Fibroblast of skin of back (primary cell): ENCODE data around the gene PMPCA.

ENCODE experiments used
- DNase-seq: peaks from one replicate; pipeline ENCODE4 v3.0.0-alpha.2; 2013

Gene PMPCA

GRCh38 chr9:136437839-136438547 lies 27.5 kb downstream of the PMPCA start:
- no peak for DNase-seq

DNA sequence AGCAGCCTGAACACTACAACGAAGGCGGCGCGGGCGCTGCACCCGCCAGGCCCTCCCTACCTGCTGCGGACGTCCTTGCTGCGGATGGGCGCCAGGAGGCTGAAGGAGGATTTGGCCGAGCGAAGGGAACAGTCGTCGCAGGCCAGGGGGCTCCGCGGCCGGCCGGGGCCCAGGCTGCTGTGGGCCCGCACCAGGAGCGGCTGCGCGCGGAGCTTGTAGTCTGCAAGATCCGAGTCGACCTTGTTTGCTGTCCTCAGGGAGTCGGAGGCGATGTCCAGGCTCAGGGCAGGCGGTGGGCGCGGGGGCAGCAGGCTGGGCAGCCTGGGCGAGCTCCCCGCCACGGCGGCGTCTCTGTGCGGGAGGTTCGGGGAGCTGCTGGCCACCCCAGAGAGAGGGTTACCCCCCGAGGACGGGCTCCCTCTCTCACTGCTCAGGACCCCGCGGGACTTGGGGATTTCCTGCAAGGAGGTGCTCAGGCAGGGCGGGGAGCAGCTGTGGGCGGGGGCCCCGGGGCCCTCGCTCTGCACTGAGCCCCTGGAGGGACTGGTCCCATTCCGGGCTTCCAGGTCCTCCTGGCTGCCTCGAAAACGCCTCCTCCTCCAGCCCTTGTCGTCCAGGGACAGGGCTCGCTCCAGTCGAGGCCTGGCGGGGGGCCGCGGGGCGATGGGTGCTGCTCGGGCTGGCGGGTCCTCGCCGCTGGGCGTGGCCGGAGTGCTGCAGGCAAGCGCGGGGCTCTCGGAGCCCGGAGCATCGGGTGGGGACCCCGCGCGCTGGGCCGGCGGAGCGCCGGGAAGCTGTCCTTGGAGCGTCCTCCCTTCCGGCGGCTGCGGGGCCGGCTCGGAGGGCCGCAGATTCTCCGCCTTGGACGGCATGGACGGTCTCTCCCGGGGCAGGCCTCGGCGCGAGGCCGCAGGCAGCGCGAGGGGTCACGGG lies 28.4 kb downstream of the PMPCA start:
- peak; percentile 18 for DNase-seq

DNA sequence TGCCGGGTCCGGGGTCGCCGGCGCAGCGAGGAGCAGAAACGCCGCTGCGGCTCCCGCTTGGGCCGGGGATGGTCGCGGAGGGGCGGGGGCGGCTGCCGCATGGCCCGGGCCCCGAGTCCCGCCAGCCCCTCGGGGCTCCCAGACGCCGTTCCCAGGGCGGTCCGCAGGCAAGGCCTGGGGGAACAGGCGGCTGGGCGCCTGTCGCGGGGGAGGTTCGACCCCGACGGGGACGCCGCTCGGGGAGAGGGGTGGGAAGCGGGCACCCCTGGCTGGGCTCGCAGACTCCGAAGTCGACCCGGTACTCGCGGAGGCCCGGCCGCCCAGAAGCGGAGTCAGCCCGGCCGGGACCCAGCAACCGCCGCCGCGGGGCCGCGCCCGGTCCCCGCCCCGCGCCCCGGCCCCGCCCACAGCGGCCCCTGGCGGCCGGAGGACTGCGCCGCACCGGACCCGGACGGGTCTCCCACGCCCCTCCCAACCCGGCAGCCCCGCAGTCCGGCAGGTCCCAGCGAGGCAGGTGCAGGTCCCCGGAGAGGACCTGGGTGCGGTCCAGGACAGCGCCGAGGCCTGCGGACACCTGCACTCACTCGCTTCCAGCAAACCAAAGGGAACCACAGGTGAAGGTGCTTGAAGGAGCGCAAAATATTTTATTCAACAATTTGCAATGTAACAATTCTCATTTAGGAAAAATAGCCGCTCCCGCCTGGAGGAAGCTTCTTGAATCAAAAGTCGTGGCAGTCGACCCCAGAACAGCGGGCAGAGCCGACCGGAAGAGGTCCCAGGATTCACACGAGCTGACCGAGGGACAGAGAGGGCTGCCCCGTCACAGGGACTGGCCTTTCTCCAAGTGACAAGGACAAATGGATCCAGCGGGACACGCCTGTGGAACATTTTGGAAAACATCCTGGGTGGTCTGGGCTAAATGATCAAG lies 29.3 kb downstream of the PMPCA start, which contains the start of gene INPP5E:
TSS of gene INPP5E (minus strand) at position 365 of the 928 bp plus-strand sequence. CDS start 426 bp downstream, outside the sequence.
- peak; percentile 71 for DNase-seq

DNA sequence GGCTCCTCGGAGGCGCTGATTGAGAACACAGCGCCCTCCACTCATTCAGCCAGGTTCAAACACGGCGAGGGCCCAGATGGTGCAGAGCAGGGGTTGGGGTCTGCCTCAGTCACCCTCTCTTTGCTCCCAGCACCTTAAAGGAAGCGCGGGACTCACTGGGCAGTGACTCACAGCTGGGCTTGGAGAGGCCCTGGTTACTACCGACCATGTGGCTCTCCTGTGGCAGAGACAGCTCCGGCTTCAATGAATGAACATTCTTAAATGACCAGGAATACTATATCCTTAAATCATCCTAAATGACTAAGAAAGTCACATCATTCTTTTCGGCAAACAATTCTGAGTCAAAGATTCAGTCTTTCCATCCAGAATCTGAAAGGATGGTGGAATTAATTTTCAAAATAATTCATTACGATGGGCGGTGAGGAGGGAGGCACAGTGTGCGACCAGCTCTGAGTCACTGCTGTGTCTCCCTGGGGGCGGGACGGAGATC lies 30.8 kb downstream of the PMPCA start:
- no peak for DNase-seq

DNA sequence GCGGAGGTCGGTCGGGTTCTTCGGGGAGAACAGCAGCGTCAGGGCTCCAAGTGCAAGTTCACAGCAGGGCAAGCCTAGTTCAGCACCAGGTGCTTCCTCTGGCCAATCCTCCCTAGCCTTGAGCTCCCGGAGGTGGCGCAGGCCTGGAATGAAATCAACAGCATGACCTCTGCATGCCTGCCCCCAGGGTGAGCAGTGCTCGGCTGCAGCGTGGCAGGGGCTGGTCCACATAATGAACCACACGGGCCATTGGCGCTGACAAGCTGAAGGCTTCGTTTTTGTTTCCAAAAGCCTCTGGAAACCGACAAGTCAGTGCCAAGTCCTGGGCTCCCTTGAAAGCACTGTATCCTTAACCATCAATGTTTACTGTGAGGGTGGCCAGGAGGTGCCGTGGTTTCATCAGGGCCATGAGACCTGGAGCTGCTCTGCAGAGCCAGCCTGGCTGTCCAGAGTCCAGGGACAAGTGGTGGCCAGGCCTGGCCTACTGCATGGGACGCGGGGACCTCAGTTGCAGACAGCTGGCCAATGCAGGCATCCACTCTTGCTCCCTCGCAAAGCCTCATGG lies 31.3 kb downstream of the PMPCA start:
- DNase-seq, result no peak

- DNase-seq, result no peak
These were observed 31.8 kb downstream of the PMPCA start for GRCh38 chr9:136442265-136442664.

GRCh38 chr9:136443087-136443486 lies 32.6 kb downstream of the PMPCA start:
- no peak for DNase-seq

DNA sequence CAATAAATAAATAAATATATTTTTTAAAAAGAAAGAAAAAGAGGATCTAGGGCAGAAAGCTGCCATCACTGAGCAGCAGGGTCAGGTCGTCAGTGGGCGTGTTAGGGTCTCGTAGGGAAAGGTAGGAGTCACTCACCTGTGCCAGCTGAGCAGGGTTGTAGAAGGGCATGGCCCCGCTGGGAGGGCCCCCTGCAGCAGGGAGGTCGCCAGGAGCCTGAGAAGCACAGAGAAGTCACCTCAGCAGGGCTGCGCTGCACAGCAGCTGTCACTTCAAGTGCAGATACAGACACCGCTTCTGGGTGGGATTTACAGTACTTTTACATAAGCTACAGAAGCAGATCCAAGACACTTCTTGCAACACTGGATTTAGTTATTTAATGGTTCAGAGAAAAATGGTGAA lies 33.2 kb downstream of the PMPCA start:
- no peak for DNase-seq

DNA sequence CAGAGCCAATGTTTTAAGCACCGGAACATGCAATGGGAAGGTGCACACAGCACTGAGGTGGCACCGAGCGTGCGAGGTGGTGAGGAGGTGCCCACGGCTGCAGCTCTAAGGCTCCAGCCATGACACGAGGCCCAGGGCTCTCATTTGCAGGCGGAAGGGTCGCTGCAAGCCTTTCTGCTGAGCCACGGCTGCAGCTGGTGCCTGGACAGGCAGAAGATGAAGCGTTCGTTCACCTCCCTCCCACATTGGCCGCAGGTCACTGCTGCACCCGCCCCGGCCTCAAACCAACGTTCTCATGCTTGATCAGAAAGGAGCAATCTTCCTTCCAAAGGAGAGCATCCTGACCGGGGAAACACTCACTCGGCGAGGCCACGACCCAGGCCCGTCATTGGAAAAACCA lies 33.6 kb downstream of the PMPCA start:
- DNase-seq, result no peak

GRCh38 chr9:136445799-136446198 lies 35.3 kb downstream of the PMPCA start:
- DNase-seq, result no peak

DNA sequence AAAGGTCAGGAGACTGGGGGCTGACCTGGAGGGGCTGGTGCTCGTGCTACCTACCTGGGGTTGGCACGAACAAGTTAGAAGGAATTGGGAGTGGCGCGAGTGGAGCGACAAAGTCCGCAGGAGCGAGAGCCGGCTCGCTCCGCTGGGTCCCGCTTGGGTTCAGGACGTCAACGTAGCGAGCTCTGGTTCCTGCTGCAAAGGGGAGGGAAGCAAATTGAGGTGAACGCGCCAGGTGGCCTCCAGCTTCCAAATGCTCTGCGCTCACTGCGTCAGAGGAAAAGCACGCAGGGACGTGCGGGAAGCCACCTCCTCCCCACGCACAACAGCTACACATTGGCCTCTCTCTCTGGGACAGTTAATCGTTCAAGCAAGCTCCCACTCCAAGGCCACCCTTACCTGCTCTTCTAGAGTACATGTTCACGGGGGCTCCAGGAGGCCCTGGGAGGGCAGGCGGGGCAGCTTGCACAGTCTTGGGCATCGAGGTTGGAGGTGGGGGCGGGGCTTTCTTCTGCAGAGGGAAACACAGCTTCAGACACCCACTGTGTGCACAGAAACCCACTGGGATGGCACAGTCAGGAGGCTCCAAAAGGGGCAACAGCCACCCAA lies 36.8 kb downstream of the PMPCA start:
- no peak for DNase-seq

DNA sequence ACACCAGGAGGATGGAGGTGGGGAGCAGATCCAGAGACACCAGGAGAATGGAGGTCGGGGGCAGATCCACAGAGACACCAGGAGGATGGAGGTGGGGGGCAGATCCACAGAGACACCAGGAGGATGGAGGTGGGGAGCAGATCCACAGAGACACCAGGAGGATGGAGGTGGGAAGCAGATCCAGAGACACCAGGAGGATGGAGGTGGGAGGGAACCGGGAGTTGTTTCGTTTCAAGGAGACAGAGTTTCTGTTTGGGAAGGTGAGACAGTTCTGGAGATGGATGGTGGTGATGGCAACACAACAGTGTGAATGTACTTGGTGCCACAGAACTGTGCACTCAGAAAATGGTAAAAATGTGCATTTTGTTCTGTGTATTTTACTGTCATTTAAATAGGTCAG lies 38.2 kb downstream of the PMPCA start:
- no peak for DNase-seq

- DNase-seq, result no peak
These were observed 40.9 kb downstream of the PMPCA start for GRCh38 chr9:136451221-136451877.

- no peak for DNase-seq
These were observed 42.9 kb downstream of the PMPCA start for GRCh38 chr9:136453326-136453725.

- DNase-seq, result no peak
These were observed 43.8 kb downstream of the PMPCA start for GRCh38 chr9:136454026-136454796.

GRCh38 chr9:136455043-136456002 lies 44.9 kb downstream of the PMPCA start:
- no peak for DNase-seq

DNA sequence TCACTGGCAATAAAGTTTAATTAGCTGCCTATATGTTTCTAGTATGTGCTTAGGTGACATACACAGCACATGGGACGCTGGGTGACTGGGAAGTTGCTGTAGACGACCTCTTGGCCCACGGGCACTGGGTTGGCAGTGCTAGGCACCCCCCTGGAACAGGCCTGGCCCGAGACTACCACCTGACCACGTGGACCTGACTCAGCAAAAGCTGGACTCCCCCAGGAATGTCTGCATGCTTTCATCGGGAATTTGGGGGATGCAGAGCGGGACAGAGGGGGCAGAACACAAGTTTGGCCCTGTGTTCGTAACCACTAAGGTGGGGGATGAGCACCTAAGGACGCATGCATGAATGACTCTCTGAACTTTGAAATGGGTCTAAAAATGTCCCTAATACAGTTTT lies 45.8 kb downstream of the PMPCA start:
- no peak for DNase-seq

GRCh38 chr9:136457326-136457725 lies 46.9 kb downstream of the PMPCA start:
- DNase-seq, result no peak

DNA sequence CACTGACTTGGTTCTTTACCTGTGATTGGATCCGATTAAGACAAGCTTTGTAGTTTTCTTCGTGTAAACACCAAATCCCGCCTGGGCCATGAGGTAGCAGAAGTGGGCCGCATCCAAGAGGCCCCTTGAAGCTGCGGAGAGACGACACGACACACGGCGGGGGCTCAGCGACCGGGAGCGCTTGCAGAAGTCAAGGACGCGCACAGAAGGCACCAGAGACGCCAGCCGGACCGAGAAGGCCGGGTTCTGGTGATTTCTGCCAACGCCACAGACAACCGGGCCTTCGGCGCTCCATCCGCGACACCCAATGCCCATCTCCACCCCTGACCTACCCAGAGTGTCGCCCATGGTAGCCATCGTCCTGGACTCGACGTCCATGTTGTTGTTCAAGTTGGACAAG lies 49.0 kb downstream of the PMPCA start:
- DNase-seq, result no peak
